DMS79 (cell line): ENCODE measurements around the gene NPW.

Experiments
- DNase-seq: peaks from one replicate; lab custom pipeline; 2025; lab: John Stamatoyannopoulos, UW

Gene NPW

DNA sequence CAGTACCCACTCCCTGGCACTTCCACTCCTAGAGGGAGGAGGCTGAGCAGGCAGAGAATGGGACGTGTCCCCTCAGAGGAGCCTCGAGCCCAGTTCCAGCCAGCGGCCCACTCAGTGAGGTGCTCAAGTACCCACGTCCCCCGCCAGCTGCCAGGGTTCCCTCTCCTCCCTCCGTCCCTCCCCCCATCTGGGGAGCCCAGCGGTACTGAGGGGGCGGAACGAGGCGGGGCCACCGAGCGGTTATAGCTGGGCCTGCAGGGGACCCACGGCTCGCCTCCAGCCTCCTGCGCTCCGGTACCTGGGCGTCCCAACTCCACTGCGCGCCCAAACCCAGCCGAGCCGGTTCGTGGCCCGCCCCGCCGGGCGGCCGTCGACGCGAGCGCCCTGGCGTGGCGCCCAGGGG is at the start of gene NPW:
Gene NPW, plus strand, starts transcription at position 268 of the 403 bp plus-strand sequence.
- peak; percentile 51 for DNase-seq

DNA sequence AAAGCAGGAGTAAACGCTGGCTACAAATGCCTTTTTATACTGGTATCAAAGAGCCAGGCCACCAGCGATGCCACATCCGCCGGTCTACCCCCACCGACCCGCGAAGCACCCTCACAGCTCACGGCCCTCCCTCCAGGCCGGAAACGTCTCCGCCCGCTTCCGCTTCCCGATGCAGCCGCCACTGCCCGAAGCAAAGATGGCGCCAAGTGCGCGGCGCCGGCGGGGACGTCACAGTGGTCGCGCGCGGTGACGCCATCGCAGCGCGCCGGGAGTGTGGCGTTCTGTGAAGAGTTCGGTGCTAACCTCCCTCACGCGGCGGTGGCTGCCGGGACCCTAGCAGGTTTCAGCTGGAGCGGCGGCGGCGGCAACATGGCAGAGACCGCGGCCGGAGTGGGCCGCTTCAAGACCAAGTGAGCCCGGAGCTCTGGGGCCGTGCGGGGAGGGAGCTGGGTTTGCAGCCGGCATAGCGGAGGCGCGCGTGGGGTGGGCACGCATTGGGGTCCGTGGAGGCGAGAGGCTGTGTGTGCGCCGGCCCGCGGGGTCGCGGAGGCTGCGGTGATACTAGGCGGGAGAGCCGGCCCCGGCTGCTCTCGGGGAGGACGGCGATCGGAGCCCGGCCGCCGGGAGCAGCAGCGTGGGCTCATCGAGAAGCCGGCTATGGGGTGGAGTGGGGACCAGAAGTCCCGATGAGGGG is 47.6 kb upstream of the NPW start, which contains the start of gene TBL3:
Gene TBL3, plus strand, starts transcription at position 258 of the 694 bp plus-strand sequence. Its CDS starts 112 bp downstream, at position 370.
- DNase-seq = peak; percentile 68

DNA sequence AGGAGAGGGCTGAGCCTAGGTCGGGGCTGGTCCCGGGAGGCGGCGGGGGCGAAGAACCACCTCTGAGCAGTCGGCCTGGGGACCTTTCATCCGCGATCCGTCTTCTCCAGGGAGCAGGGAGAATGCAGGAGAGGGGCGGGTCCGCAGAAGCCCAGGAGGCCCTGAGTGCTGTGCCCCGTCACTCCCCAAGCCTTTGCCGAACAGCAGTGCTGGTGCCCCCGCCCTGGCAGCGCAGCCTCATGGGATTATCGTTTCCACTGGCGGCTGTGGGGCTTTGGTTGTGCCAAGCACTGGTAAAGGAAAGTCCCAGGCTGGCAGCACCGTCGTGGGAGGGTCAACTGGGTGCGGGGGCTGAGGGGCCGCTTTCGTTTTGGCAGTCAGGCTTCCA is 47.1 kb upstream of the NPW start:
- DNase-seq = no peak

DNA sequence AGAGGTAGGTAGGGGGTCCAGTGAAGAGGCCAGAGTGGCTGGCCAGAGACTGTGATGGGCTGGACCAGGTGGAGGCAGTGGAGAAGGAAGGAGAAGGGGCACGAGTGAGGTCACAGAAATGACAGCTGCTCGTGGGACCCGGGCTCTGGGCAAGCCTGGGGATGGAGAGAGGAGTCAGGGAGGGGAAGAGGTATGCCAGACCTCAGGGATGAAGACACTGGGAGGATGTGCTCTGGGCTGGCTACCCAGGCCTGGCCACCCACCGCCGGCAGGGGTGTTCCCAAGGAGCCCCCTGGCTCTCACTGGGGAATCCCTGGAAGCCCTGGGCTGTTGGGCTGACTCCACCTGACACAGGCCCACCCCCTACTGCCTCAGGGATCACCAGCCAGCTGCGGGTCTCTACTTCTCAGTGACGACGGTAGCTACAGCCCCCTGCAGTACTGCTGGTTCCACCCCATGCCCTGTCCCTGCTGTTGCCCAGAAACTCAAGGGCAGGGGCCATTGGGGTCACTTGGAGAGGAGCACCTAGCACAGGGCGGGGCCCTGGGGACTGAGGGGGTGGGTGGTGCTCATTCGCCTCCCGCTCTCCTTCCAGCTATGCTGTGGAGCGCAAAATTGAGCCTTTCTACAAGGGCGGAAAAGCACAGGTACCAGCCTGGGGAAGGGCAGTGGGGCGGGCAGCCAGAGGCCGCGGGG is 46.0 kb upstream of the NPW start:
- DNase-seq = no peak

DNA sequence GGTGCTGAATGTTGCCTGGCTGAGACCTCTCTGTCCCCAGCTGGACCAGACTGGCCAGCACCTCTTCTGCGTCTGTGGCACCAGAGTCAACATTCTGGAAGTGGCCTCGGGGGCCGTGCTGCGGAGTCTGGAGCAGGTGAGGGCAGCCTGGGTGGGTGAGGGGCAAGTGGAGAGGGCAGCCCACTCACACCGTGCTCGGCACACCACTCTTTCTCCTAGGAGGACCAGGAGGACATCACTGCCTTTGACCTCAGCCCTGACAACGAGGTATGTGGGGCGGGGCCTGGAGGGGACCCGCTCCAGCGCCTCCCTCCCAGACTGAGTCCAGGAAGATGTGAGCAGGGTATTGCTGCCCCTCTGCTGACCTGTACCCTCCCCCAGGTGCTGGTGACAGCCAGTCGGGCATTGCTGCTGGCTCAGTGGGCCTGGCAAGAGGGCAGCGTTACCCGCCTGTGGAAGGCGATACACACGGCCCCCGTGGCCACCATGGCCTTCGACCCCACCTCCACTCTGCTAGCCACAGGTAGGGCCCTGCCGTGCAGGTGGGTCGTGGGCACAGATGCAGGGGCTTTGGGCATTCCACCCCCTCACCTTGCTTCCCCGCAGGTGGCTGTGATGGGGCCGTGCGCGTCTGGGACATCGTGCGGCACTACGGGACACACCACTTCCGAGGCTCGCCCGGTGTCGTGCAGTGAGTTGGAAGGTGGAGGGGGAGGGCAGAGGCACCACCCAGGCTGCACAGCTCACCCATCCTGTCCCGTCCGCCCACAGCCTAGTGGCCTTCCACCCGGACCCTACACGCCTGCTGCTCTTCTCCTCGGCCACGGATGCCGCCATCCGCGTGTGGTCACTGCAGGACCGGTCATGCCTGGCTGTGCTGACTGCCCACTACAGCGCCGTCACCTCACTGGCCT is 45.2 kb upstream of the NPW start:
- DNase-seq = no peak

DNA sequence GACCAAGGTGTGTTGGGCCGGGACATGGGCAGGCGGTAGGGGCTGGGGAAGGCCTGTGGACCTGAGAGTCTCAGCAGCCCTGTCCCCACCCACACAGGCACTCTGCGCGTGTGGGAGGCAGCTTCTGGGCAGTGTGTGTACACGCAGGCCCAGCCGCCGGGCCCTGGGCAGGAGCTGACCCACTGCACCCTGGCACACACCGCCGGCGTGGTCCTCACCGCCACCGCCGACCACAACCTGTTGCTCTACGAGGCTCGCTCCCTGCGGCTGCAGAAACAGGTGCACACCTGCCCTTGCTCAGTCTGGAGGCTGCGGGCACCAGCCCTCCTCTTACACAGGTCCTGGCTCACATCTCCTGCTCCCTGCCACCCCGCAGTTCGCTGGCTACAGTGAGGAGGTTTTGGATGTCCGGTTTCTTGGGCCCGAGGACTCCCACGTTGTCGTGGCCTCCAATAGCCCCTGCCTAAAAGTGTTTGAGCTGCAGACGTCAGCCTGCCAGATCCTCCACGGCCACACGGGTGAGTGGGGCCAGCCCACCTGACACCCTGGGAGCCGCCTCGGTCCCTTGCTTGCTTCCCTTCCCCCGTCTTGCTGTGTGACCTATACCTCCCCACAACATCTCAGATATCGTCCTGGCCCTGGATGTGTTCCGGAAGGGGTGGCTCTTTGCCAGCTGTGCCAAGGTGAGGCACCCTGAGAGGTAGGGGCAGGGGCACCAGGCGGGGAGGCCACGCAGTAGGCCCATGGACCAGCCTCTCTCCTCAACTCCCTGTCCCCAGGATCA is 44.0 kb upstream of the NPW start:
- DNase-seq = no peak

DNA sequence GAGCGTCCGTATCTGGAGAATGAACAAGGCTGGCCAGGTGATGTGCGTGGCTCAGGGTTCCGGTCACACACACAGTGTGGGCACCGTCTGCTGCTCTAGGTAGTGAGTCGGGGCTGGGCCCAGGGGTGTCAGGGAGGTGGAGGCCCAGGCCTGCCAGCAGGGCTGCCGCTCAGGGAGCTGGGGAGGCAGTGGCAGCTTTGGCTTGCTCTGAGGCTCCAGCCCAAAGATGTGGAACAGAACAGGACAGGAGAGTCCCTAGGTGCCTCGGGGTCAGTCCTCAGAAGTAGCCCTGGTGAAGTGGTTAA is 43.4 kb upstream of the NPW start:
- DNase-seq = no peak

DNA sequence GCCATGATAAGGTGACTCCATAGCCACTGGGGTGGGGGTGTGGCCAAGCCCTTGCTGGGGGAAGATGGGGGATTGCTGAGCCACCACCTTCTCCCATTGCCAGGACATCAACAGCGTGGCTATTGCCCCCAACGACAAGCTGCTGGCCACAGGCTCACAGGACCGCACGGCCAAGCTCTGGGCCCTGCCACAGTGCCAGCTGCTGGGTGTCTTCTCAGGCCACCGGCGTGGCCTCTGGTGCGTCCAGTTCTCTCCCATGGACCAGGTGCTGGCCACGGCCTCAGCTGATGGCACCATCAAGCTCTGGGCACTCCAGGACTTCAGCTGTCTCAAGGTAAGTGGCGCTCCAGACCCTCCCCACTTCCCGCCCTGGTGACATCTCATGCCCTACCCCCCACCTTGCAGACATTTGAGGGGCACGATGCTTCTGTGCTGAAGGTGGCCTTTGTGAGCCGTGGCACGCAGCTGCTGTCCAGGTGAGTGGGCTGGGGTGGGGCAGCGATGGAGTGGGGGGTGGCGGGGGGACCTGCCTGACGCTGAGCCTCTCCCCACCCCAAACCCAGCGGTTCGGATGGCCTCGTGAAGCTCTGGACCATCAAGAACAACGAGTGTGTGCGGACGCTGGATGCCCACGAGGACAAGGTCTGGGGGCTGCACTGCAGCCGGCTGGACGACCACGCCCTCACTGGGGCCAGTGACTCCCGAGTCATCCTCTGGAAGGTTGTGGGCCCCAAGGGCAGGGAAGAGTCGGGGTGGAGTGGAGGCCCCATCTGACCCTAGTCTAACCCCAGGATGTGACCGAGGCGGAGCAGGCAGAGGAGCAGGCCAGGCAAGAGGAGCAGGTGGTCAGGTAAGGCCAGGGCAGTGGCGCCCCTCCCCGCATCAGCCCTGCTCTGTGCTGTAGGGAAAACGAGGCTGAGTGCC is 42.4 kb upstream of the NPW start:
- no peak for DNase-seq

DNA sequence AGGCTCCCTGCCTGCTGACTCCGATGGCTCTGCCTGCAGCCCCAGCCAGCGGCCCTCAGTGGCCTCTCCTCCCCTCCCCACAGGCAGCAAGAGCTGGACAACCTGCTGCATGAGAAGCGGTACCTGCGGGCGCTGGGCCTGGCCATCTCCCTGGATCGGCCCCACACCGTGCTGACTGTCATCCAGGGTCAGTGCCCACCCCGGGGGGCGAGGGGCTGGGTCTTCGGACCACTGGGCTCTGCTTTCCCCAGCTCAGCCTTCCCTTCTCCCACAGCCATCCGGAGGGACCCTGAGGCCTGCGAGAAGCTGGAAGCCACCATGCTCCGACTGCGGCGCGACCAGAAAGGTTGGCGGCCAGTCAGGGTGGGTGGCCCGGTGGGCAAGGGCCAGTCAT is 41.7 kb upstream of the NPW start:
- no peak for DNase-seq

DNA sequence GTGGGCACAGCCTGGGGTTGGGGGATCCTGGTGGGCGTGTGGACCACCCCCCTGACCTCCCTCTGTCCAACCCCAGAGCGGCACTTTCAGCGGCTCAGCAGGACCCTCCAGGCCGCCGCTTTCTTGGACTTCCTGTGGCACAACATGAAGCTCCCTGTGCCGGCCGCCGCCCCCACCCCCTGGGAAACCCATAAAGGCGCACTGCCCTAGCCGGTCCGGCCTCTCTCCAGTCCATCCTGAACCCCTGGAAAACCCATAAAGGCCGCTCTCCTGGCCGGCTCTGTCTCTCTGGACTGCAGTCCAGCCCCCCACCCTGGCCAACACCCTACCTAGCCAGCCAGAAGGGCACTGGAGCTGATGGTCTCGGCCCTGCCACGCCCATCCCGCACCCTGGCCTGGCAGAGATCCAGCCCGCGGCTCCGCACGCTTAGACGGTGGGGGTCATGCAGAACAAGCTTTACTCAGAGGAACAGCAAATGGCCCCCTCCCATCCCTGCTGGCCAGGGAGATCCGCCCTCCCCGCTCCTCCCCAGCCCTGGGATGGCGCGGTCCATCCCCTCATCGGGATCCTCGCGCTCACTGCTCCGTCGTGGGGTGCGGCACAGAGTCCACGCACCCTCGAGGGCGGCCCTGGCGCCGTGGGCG is 41.0 kb upstream of the NPW start:
- DNase-seq = no peak

DNA sequence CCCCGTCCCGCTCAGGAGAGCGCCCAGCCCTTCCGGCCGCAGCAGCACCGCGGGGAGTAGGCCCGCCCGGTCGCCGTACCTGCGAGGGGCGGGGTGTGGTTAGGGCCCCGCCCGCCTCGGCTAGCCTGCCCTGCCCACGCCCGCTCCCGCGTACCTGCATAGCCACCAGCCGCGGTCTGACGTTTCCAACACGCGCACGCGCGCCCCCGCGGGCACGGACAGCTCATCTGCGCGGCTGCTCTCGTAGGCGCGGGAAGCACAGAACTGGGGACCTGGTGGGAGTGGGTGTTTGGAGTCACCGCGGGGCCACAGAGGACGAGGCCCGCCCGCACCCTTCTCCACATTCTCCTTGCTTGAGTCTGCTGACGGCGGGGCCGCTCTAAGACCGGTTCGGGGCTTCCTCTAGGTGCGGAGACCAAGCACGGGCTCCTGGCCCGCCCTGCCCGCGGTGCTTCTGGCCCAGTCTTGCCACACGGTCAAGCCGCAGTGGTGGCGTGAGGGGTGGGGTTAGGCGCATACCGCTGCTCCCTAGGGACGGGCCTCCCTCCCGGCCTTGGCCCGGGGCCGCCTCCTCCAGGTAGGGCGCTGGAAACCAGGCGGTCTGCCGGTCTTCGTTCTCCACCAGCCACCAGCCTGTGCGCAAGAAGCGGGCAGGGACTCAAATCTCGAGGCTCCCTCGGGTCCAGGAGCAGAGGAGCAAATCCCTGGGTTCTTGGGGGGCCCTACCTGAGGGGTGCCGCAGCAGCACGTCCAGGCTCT is 40.1 kb upstream of the NPW start:
- peak; percentile 38 for DNase-seq

DNA sequence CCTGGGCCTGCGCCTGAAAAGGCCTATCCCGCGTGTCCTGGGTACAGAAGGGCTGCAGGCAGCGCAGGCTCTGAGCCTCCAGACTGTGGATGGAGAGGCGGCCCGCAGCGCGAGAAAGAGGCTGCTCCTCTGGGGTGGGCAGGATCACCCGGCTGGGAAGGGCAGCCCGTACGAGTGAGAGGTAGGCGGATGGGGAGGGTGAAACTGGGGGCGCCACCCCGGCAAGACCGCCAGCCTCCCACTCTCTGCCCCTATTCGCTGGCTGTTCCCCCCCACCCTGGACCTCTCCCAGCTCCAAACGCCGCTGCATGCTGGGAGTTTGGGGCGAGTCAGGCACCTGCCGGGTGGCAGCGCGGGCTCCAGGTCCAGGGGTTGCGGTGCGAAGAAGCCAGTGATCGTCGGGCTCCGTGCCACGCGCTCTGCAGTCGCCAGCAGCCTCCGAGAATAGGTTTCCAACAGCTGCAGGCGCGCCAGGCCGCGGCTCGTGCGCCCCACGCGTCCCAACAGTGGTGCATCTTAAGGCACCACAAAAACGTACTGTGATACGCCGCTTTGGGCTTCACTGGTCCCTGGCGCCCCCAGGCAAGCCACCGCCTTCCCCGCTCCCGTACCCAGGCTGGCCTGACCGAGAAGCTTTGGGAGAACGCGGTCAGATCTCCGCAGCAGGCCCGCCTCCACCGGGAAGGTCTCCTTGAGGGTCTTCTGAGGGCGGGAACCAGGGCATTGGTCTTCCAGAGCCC is 39.4 kb upstream of the NPW start:
- DNase-seq = no peak

DNA sequence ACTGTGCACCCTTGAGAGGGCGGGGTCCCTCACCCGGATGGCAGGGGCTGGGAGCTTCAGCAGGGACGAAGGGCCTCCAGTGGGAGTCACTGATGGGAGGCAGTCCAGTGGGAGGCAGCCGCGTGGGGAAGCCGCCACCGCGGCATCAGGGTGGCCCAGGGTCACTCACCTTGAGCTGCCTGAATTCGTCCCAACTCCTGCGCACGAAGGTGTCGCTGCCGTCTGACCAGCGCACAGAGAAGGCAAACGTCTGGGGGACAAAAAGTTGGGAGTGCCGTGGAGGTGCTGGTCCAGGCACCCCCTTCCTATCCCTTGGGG is 38.9 kb upstream of the NPW start:
- no peak for DNase-seq

DNA sequence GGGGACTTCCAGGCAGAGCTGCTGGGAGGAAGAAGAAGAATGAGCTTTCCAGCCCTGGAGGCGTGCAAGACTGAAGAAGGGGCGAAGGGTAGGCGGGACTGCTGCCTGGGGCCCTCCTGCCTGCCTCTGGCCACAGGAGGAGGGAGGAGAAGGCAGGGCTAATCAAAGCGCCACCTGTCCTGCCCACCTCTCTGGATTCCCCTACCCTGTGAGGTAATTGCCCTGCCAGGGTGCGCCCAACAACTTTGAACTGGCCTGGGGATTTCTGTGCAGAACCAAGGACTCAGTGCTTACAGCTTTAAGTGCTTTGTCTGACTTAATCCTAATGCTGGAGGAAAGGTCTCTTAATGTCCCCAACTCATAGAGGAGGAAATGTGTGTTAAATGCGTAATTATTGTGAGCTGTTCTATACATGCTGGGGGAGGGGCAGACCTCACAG is 38.2 kb upstream of the NPW start, which contains the start of gene NOXO1:
Gene NOXO1, minus strand, starts transcription at position 72 of the 439 bp plus-strand sequence. CDS start 290 bp downstream, outside the sequence.
- no peak for DNase-seq

DNA sequence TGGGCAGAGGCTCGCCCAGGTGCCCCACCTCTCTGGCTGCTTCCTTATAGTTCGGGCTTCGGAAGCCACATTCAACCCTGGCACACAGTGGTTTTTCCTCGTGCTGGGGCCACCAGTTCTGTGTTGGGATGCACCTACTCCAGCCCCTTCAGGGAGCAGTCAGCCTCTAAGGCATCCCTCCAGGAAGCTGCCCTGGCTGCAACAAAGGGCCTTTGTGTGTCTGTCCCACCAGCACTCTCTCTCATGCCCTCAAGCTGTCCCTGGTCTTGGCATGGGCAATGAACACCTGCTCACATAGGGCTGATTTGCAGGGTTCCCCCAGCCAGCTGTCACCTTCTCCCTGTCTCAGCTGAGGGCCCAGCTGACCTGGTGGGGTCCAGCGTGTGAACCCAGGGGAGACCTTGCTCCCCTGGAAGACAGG is 37.6 kb upstream of the NPW start:
- no peak for DNase-seq

DNA sequence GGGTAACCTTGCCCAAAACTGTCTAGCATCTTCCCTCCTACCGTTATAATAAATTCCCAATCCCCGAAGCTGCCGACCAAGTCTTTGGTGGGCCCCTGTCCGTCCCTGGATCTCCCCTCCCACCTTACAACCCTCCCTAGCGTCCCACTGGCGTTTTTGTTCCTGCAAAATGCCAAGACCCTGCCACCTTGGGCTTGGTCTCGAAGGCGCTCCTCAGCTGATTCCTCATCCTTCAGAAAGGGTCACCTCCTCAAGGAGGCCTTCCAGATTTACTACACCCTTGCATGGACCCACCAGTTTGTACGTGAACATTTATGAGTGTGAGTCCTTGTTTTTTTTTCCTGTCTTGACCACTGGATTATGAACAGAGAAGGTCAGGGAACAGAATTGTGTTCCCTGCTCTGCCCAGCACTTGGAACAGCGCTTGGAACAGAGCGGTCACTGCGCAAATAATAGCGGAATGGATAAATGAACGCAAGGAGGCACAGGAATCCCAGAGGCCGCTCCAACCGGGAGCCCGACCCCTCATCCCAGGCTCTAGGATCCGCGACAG is 36.5 kb upstream of the NPW start:
- DNase-seq = no peak

DNA sequence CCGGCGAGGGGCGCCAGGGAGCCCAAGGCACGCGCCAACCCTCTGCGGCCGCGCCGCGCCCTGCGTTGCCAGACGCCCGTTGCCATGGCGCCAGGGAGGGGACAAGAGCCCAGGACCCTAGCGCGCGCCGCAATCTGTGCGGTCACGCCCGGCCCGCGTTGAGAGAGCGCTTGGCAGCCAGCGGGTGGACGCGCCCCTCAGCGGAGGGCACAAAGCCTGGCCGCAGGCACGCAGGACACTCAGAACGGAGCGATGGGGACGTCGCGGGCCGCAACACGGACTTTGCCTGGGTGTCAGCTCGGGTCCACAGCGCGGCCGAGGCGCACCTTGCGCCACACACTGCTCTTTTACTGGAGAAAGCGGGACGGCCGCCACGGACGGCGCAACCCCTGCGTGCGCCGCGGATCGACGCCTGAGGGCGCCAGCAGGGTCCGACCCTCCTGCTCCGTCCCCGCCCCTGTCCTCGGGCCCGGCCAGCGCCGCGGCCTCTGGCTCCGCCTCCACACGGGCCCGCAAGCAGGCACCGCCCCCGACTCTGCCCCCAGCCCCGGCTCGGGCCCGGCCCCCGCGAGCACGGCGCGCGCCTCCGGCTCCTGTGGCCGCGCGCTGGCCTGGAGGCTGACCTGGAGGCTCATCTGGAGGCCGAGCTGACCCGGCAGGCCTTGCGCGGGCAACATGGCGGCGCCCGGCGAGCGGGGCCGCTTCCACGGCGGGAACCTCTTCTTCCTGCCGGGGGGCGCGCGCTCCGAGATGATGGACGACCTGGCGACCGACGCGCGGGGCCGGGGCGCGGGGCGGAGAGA is 35.8 kb upstream of the NPW start, which contains the start of gene GFER:
Gene GFER, plus strand, starts transcription at position 650 of the 803 bp plus-strand sequence. Its CDS starts 26 bp downstream, at position 676.
- peak; percentile 49 for DNase-seq
